ENCODE measurements around the gene CCL21. TPM values are rescaled to one million over a fixed set of nuclear protein-coding genes. Genes with fewer than 3 reads are reported as not detected.

The CCL21 gene
- total and polyA plus RNA-seq, 10 of the 15 experiments (the other 5 are each of a cell fraction or from before 2014, with no cell fraction given): 0.26 TPM; not detected in 9

GRCh38 chr9:34712140-34712539 lies 2.2 kb upstream of the CCL21 start:
- Histone ChIP-seq H2AFZ (ENCODE audit: control insufficient read depth, low read depth, low read length) (no peak overlapping the region), H3K4me3 (no peak overlapping the region), H3K27ac (ENCODE audit: control insufficient read depth, insufficient read depth) (no peak overlapping the region), H3K9me3 (replicated peaks; ENCODE audit: control insufficient read depth, insufficient read depth, low read length) (no peaks in the 10 kb centered on the region), H3K36me3 (ENCODE audit: control insufficient read depth in 2 of 2, insufficient read depth in 2 of 2, low read length in 1 of 2) (no peaks in the 10 kb centered on the region), H3K27me3 (replicated peaks in 1 of 2; ENCODE audit: control insufficient read depth in 2 of 2, insufficient read depth in 2 of 2, low read length in 1 of 2) (peaks cover 0 to 1% of the 10 kb centered on the region in 2 experiments; a peak in 2 of 4 replicates), H3K4me1 (ENCODE audit: control insufficient read depth, insufficient read depth, low read length) (no peaks in the 10 kb centered on the region), H3K9ac (ENCODE audit: control insufficient read depth, insufficient read depth, low read length) (no peak overlapping the region), H4K20me1 (ENCODE audit: control insufficient read depth, insufficient read depth) (no peaks in the 10 kb centered on the region), H3K79me2 (ENCODE audit: control insufficient read depth, insufficient read depth, low read length) (no peaks in the 10 kb centered on the region), H3K4me2 (ENCODE audit: control insufficient read depth, insufficient read depth) (no peak overlapping the region)
- FAIRE-seq: no peak
- no peak for ATAC-seq
- ChIA-PET POLR2A (no interaction called here), SMC1A (ENCODE audit: uncharacterized antibody, unreplicated experiment) (interaction anchor here (0.8 kb wide), 1 partner anchor 103 kb away, joined by 3 read pairs; no protein-coding TSS in a partner anchor), CTCF (no interaction called here), RAD21 (ENCODE audit: unreplicated experiment) (no interaction called here)
- 0% methylated on average over 1 of the region's 1 CpG for WGBS (ENCODE audit: insufficient coverage, insufficient replicate concordance, low lambda C conversion rate, missing lambda C conversion rate)
- BruUV-seq (replicated peaks): no TSS peak
- no peak for TF ChIP-seq PAX8 (IDR thresholded peaks at IDR 0.05)
- no peak for TF ChIP-seq YBX1 (IDR thresholded peaks at IDR 0.05)
- no peak for TF ChIP-seq GABPA (IDR thresholded peaks at IDR 0.05; ENCODE audit: low read depth)
- DNase-seq (ENCODE audit: low read depth, low spot score): no peak
- in situ Hi-C loops (cut with MboI) (no loop called here), intact Hi-C loops (cut with micrococcal nuclease; ENCODE audit: unreplicated experiment) (no loop called here)

GRCh38 chr9:34709196-34709978 lies 549 bp downstream of the CCL21 start:
- DNase-seq (ENCODE audit: low read depth, low spot score) (no peak), FAIRE-seq (no peak), ATAC-seq (no peak)
- H3K36me3 ChIP-seq (ENCODE audit: control insufficient read depth in 2 of 2, insufficient read depth in 2 of 2, low read length in 1 of 2): no peaks in the 10 kb centered on the region
- H3K4me1 ChIP-seq (ENCODE audit: control insufficient read depth, insufficient read depth, low read length): no peaks in the 10 kb centered on the region
- SMC1A ChIA-PET (ENCODE audit: uncharacterized antibody, unreplicated experiment): no interaction called here
- no peak overlapping the region for H2AFZ ChIP-seq (ENCODE audit: control insufficient read depth, low read depth, low read length)
- in situ Hi-C loops (cut with MboI): no loop called here
- no peaks in the 10 kb centered on the region for H3K79me2 ChIP-seq (ENCODE audit: control insufficient read depth, insufficient read depth, low read length)
- H3K27me3 ChIP-seq (replicated peaks in 1 of 2; ENCODE audit: control insufficient read depth in 2 of 2, insufficient read depth in 2 of 2, low read length in 1 of 2): peaks cover 0 to 1% of the 10 kb centered on the region in 2 experiments; a peak in 2 of 4 replicates
- BruUV-seq (replicated peaks): no TSS peak
- no peaks in the 10 kb centered on the region for H3K9me3 ChIP-seq (replicated peaks; ENCODE audit: control insufficient read depth, insufficient read depth, low read length)
- WGBS (ENCODE audit: insufficient coverage, insufficient replicate concordance, low lambda C conversion rate, missing lambda C conversion rate): 66% methylated on average over 9 of the region's 9 CpGs
- CTCF ChIA-PET: interaction anchor here (1.6 kb wide), 1 partner anchor 9 kb away, joined by 5 read pairs; no protein-coding TSS in a partner anchor
- RAD21 ChIA-PET (ENCODE audit: unreplicated experiment): no interaction called here
- H3K27ac ChIP-seq (ENCODE audit: control insufficient read depth, insufficient read depth): no peak overlapping the region
- no peak overlapping the region for H3K4me3 ChIP-seq
- intact Hi-C loops (cut with micrococcal nuclease; ENCODE audit: unreplicated experiment): no loop called here
- H4K20me1 ChIP-seq (ENCODE audit: control insufficient read depth, insufficient read depth): no peaks in the 10 kb centered on the region
- TF ChIP-seq BCL11A (IDR thresholded peaks at IDR 0.05; ENCODE audit: low read depth, low read length) (no peak), TBL1XR1 (IDR thresholded peaks at IDR 0.05; ENCODE audit: low read depth, low read length) (no peak), NFYB (IDR thresholded peaks at IDR 0.05; ENCODE audit: insufficient read depth, low read depth, low read length) (no peak), TARDBP (IDR thresholded peaks at IDR 0.05; ENCODE audit: borderline replicate concordance) (no peak), TCF7 (IDR thresholded peaks at IDR 0.05; ENCODE audit: borderline replicate concordance) (no peak), GABPA (IDR thresholded peaks at IDR 0.05; ENCODE audit: low read depth) (no peak)
- H3K9ac ChIP-seq (ENCODE audit: control insufficient read depth, insufficient read depth, low read length): no peak overlapping the region
- H3K4me2 ChIP-seq (ENCODE audit: control insufficient read depth, insufficient read depth): no peak overlapping the region
- POLR2A ChIA-PET: interaction anchor here (0.5 kb wide), 1 partner anchor 1345 kb away, joined by 4 read pairs; no protein-coding TSS in a partner anchor
